T-helper 17 cell (primary cell): ENCODE measurements around the gene ZNF33B. TPM values are rescaled to one million over a fixed set of nuclear protein-coding genes. Genes with fewer than 3 reads are reported as not detected.
"Not testable (repeated sequence)": the region's sequence is repeated elsewhere in the genome, so short reads cannot be mapped to it uniquely, and the experiment has no call there.

Experiments
- ATAC-seq: fragments of 150-1000 bp; cut with Tn5 transposase; 2 replicates; pipeline ENCODE4 v1.10.0; 2021; ENCODE audit warnings: mild to moderate bottlenecking, moderate library complexity
- DNase-seq, 3 donors: peaks; one replicate each; pipeline versions ENCODE4 v3.0.0 to v3.0.0-alpha.2; 2020 to 2021
- H3K9me3 ChIP-seq: one replicate; pipeline ENCODE4 v1.7.0; 2013; ENCODE audit warnings: low read length, mild to moderate bottlenecking; ENCODE audit not compliant: control insufficient read depth, poor library complexity, severe bottlenecking
- H3K27ac Mint-ChIP-seq: one replicate; pipeline ENCODE4 v1.8.0; 2022; ENCODE audit warnings: mild to moderate bottlenecking, moderate library complexity, mixed read lengths
- H3K27me3 Mint-ChIP-seq: one replicate; pipeline ENCODE4 v1.8.0; 2022; ENCODE audit warnings: mixed read lengths
- H3K36me3 Mint-ChIP-seq: one replicate; pipeline ENCODE4 v1.8.0; 2022; ENCODE audit warnings: low read depth, mixed read lengths
- H3K4me1 Mint-ChIP-seq: one replicate; pipeline ENCODE4 v1.8.0; 2022; ENCODE audit warnings: mild to moderate bottlenecking, mixed read lengths
- H3K4me3 Mint-ChIP-seq: one replicate; pipeline ENCODE4 v1.8.0; 2022; ENCODE audit warnings: mild to moderate bottlenecking, moderate library complexity, mixed read lengths
- total RNA-seq, 4 donors: library from RNA in 2 of 4; stranded (reverse) in 2 of 4; gene quantifications; one replicate each; pipeline ENCODE4 v1.2.3 and lab custom pipeline; 2022 to 2026

ZNF33B gene
- total RNA-seq, 2 donors from 2014 or later, result 28.1 to 32.1 TPM

DNA sequence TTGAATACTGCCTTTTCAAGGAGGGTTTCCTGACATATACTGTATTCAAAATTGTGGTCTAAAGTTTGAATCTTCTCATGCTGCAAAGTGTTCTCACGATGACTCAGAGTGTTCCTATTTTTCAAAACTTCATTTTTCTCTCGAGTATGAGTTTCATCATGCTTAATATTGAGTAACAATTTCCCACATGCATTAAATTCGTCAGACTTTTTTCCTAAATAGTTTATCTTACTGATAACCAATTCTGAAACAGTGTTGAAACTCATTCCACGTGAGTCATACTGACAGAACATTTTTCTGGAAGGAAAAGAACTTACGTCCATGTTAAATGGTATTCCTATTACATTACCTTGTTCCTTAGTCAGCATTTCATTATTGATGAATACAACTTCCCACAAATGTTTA lies 44.1 kb downstream of the ZNF33B start:
- ATAC-seq, result no peak
- Mint-ChIP-seq H3K4me3 (no peak overlapping the region), H3K36me3 (peaks cover 5% of the 10 kb centered on the region), H3K27me3 (no peaks in the 10 kb centered on the region), H3K4me1 (no peaks in the 10 kb centered on the region), H3K27ac (no peak overlapping the region)
- DNase-seq, result no peak
- peaks cover 38% of the 10 kb centered on the region for H3K9me3 ChIP-seq

- Mint-ChIP-seq H3K27me3 (no peaks in the 10 kb centered on the region), H3K27ac (no peak overlapping the region), H3K36me3 (peaks cover 8% of the 10 kb centered on the region), H3K4me1 (no peaks in the 10 kb centered on the region), H3K4me3 (no peak overlapping the region)
- no peak for ATAC-seq
- H3K9me3 ChIP-seq, result peaks cover 41% of the 10 kb centered on the region
- no peak for DNase-seq
Observed at GRCh38 chr10:42593284-42593683, 45.1 kb downstream of the ZNF33B start.

- Mint-ChIP-seq H3K36me3 (peaks cover 5% of the 10 kb centered on the region), H3K27me3 (no peaks in the 10 kb centered on the region), H3K4me3 (no peak overlapping the region), H3K27ac (no peak overlapping the region), H3K4me1 (no peaks in the 10 kb centered on the region)
- DNase-seq, result no peak
- ATAC-seq, result no peak
- H3K9me3 ChIP-seq, result peaks cover 2% of the 10 kb centered on the region
Observed at GRCh38 chr10:42583828-42584227, 54.5 kb downstream of the ZNF33B start.

DNA sequence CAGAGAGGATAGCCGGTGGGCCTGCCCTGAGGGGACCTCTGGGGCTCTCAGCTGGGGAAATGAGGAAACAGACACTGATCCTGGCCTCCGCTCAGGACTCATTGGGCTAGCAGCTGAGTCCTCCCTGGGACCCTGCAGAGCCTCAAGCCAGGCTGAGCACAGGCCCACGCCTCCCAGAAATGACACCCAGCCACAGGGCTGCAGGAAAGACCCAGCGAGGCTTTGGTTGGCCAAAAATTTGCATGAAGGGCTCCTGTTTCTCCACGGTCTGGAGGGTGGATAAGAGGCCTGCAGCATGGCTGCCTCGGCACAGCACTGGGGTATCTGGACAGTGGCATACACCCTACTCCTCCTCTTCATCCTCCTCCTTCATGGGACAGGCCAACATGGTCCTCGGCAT lies 60.4 kb downstream of the ZNF33B start:
- H3K9me3 ChIP-seq, result no peaks in the 10 kb centered on the region
- H3K4me3 Mint-ChIP-seq, result no peak overlapping the region
- no peak for ATAC-seq
- no peaks in the 10 kb centered on the region for H3K27me3 Mint-ChIP-seq
- H3K4me1 Mint-ChIP-seq, result no peaks in the 10 kb centered on the region
- no peak for DNase-seq
- peaks cover 2% of the 10 kb centered on the region for H3K36me3 Mint-ChIP-seq
- H3K27ac Mint-ChIP-seq, result no peak overlapping the region

DNA sequence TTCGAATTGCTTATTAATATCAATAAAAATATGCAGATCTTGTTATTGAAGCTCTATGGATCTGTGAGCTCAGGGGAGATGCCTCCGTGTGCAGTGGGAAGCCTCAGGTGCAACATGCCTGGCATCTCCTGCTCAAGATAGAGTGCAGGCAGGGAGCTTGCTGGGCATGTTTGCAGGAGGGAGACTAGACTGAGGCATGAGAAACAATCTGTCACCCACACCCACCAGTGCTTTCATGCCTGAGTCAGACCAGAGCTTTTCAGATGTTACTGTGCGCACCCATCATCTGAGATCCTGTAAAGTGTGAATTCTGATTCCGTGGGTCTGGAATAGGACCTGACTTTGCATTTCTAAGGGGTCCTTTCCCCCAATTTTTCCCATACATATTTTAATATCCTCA lies 62.0 kb downstream of the ZNF33B start:
- H3K36me3 Mint-ChIP-seq, result no peaks in the 10 kb centered on the region

DNA sequence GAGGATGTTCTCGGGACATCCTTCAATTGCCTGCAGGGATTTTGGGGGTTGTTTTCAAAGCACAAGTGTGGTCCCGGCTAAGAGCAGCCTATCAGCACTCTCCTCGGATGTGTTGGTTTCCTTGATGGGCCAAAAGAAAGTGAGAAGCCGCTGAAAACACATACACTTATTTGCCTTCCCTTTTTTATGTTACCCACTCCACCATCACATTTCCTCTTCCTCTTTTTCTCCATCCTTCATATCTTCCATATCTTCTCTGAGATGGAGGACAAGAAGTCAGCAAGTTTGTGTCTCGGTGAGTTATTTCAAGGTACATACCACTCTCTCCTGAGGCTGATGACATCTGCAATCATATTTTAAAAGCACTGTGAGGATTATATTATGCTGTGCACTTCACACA lies 64.0 kb downstream of the ZNF33B start:
- no peaks in the 10 kb centered on the region for H3K27me3 Mint-ChIP-seq

More for the DNA sequence above, 62.0 kb downstream of the ZNF33B start:
- Mint-ChIP-seq H3K27me3 (no peaks in the 10 kb centered on the region), H3K4me1 (no peaks in the 10 kb centered on the region), H3K27ac (no peak overlapping the region), H3K4me3 (no peak overlapping the region)
- no peak for ATAC-seq
- no peak for DNase-seq
- H3K9me3 ChIP-seq, result no peaks in the 10 kb centered on the region

DNA sequence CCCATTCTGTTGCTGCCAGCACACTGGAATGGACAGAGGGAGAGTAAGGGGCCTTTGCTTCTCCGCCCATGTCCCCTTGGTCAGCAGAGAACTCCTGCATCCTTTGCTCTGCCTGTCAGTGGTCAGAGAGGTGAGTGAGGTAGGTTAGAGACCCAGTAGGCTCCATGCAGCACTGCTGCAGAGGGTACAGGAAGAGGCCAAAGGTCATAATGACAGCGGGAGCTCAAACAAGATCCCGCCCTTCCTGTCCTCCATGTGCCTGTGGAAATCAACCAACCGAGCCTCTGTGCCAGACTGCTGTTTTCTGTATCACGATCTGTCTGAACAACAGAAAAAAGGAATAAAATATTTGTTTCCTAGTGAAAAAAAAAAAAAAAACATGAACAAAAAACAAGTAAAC lies 81.4 kb downstream of the ZNF33B start:
- ATAC-seq (no peak), DNase-seq (no peak)
- Mint-ChIP-seq H3K36me3 (no peaks in the 10 kb centered on the region), H3K27me3 (peaks cover 7% of the 10 kb centered on the region), H3K27ac (no peak overlapping the region), H3K4me1 (peaks cover 12% of the 10 kb centered on the region), H3K4me3 (no peak overlapping the region)
- no peaks in the 10 kb centered on the region for H3K9me3 ChIP-seq

More for the DNA sequence above, 64.0 kb downstream of the ZNF33B start:
- H3K27ac Mint-ChIP-seq, result no peak overlapping the region
- H3K4me1 Mint-ChIP-seq, result no peaks in the 10 kb centered on the region
- H3K4me3 Mint-ChIP-seq, result no peak overlapping the region
- H3K9me3 ChIP-seq, result no peaks in the 10 kb centered on the region
- no peaks in the 10 kb centered on the region for H3K36me3 Mint-ChIP-seq
- DNase-seq (no peak), ATAC-seq (no peak)

DNA sequence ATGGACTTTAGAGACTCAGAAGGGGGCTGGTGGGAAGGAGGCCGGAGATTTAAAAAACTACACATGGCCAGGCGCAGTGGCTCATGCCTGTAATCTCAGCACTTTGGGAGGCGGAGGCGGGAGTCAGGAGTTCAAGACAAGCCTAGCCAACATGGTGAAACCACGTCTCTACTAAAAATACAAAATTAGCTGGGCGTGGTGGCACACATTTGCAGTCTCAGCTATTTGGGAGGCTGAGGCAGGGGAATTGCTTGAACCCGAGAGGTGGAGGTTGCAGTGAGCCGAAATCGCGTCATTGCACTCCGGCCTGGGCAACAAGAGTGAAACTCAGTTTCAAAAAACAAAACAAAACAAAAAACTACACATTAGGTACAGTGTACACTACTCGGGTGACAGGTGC lies 84.8 kb downstream of the ZNF33B start:
- not testable (repeated sequence) for H3K9me3 ChIP-seq, DNase-seq, H3K36me3 Mint-ChIP-seq, H3K27me3 Mint-ChIP-seq, H3K27ac Mint-ChIP-seq, ATAC-seq
- Mint-ChIP-seq H3K4me1 (peaks cover 28% of the 10 kb centered on the region), H3K4me3 (peak overlapping the region; percentile 99)

DNA sequence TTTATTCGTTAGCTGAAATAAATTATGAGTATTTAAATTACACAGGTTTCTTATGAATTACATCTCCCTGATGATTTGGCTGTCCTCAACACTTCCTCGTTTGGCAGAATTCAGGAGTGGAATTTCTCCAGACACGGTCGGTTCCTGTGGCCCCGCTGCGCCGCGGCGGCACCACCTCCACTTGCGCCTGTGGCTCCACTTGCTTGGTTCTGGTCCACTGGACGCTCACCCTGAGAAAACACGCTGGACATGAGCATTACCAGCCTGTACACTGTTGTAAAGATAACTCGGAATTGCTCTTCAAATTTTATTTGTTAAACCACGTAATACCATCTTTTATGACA lies 85.3 kb downstream of the ZNF33B start:
- peaks cover 2% of the 10 kb centered on the region for H3K36me3 Mint-ChIP-seq
- DNase-seq (no peak), ATAC-seq (peak; percentile 1)
- no peaks in the 10 kb centered on the region for H3K9me3 ChIP-seq
- H3K27ac Mint-ChIP-seq, result peak overlapping the region; percentile 97
- peak overlapping the region; percentile 99 for H3K4me3 Mint-ChIP-seq
- no peaks in the 10 kb centered on the region for H3K27me3 Mint-ChIP-seq
- H3K4me1 Mint-ChIP-seq, result peaks cover 28% of the 10 kb centered on the region

DNA sequence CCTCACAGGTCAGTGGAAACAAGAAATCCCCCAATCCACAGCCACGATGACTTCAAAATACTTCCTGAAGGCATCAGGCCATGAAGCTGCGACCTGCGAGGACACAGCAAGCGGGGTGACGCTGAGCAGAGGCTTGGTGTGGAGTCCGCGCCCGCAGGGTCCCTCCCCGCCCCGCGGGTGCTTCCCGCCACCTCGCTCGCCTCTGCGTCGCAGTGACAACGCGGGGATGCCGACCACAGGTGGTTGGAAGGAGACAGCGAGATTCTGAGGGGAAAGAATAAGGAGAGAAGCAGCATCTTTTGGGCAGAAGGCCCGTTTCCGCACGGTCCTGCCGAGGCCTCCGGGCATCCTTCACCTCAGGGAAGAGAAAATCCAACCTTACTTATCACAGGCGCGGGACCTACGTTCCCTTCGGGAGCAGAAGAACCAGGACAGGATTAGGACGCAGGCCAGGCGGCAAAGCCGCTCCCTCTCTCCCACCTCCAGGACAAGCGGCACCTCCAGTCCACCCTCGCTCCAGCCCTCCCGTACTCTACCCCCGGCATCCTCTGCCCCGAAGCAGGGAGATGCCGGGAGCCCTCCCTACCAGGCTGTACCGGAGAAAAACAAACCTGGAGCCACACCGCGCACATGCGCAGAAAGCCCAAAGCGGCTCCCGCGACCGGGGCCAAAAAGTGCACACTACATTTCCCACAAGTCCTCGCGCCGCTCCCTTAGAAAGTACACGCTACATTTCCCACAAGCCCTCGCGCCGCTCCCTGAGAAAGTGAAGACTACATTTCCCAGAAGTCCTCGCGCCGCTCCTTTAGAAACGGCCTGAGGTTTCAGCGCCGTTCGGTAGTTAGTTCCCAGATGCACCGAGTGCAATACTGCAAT lies 85.9 kb downstream of the ZNF33B start:
- ATAC-seq (peak; percentile 97), DNase-seq (peak; percentile 85 to 90 (median 87))
- H3K27me3 Mint-ChIP-seq, result no peaks in the 10 kb centered on the region
- H3K4me1 Mint-ChIP-seq, result peaks cover 28% of the 10 kb centered on the region
- H3K27ac Mint-ChIP-seq, result peak overlapping the region; percentile 97
- H3K9me3 ChIP-seq, result no peaks in the 10 kb centered on the region
- peaks cover 4% of the 10 kb centered on the region for H3K36me3 Mint-ChIP-seq
- H3K4me3 Mint-ChIP-seq, result peak overlapping the region; percentile 99

GRCh38 chr10:42551582-42552187 lies 86.7 kb downstream of the ZNF33B start:
- H3K9me3 ChIP-seq, result no peaks in the 10 kb centered on the region
- no peak for ATAC-seq
- no peaks in the 10 kb centered on the region for H3K27me3 Mint-ChIP-seq
- H3K36me3 Mint-ChIP-seq, result peaks cover 4% of the 10 kb centered on the region
- peaks cover 28% of the 10 kb centered on the region for H3K4me1 Mint-ChIP-seq
- no peak for DNase-seq
- peak overlapping the region; percentile 97 for H3K27ac Mint-ChIP-seq
- peak overlapping the region; percentile 99 for H3K4me3 Mint-ChIP-seq

DNA sequence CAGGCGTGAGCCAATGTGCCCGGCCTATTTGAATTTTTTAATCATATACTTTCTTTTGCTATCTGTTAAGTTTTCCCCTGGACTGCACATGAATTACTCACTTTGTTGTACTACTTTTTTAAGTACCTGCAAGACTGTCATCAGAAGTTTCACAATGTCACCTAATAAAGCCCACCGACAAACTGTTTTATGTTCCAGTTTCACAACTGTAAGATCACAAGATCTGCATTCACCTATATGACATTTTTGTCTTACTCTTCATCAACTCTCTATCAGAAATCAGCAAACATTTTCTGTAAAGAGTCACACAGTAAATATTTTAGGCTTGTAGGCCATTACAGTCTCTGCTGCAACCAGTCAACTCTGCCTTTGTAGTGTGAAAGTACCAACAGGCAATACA lies 88.5 kb downstream of the ZNF33B start:
- Mint-ChIP-seq H3K4me1 (peaks cover 28% of the 10 kb centered on the region), H3K27ac (no peak overlapping the region), H3K27me3 (no peaks in the 10 kb centered on the region), H3K4me3 (no peak overlapping the region), H3K36me3 (peaks cover 4% of the 10 kb centered on the region)
- no peaks in the 10 kb centered on the region for H3K9me3 ChIP-seq
- no peak for DNase-seq
- no peak for ATAC-seq

DNA sequence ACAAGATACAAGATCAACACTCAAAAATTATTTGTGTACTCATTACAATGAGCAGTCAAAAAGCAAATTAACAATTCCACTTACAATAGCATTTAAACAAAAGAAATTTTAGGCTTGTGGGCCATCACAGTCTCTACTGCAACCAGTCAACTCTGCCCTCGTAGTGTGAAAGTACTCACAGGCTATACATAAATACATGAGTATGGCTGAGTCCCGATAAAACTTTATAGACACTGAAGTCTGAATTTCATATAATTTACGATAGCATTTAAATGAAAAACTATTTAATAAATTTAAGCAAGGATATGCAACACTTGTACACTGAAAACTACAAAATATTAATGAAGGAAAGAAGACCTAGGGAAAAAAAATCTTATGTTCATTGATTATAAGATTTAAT lies 90.1 kb downstream of the ZNF33B start:
- ATAC-seq (no peak), DNase-seq (no peak)
- Mint-ChIP-seq H3K27me3 (no peaks in the 10 kb centered on the region), H3K36me3 (peaks cover 9% of the 10 kb centered on the region), H3K4me1 (peaks cover 27% of the 10 kb centered on the region), H3K27ac (peak overlapping the region; percentile 17), H3K4me3 (no peak overlapping the region)
- H3K9me3 ChIP-seq, result no peaks in the 10 kb centered on the region

DNA sequence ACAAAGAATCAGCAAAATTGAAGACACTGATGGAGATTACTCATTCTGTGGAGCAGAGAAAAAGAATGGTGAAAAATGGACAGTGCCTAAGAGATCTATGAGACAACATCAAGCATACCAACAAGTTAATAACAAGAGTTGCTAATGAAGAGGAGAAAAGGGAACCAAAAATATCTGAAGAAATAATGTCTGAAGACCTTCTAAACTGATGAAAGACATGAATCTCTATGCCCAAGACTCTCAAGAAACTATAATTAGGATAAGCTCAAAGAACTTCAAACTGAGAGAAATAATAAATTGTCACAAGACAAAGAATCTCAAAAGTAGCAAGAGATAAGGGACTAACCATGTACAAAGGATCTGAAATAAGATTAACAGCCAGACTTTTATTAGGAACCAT lies 93.4 kb downstream of the ZNF33B start:
- H3K9me3 ChIP-seq, result no peaks in the 10 kb centered on the region
- no peaks in the 10 kb centered on the region for H3K27me3 Mint-ChIP-seq
- DNase-seq (no peak), ATAC-seq (no peak)
- H3K36me3 Mint-ChIP-seq, result peaks cover 13% of the 10 kb centered on the region
- H3K4me1 Mint-ChIP-seq, result peaks cover 7% of the 10 kb centered on the region
- H3K27ac Mint-ChIP-seq, result no peak overlapping the region
- no peak overlapping the region for H3K4me3 Mint-ChIP-seq
